HL-60 (cell line): ENCODE results near the gene COCH.
"Not testable (repeated sequence)": the region's sequence is repeated elsewhere in the genome, so short reads cannot be mapped to it uniquely, and the experiment has no call there.

ENCODE experiments used
- DNase-seq, 2 experiments: peaks; one replicate each; pipeline ENCODE4 v3.0.0-alpha.2; 2010 to 2020; ENCODE audit warnings: low read depth in 1 of 2, low spot score in 1 of 2
- H3K27ac ChIP-seq: fragments of 250-450 bp; sonication (Bioruptor Pico); replicated peaks from 2 replicates; pipeline ENCODE4 v1.5.1; 2020; ENCODE audit warnings: mild to moderate bottlenecking, moderate library complexity
- H3K27me3 ChIP-seq: fragments of 250-450 bp; sonication (Bioruptor Pico); 2 replicates; pipeline ENCODE4 v1.5.1; 2021; ENCODE audit warnings: mild to moderate bottlenecking, moderate library complexity; ENCODE audit not compliant: insufficient read depth, poor library complexity, severe bottlenecking
- H3K4me3 ChIP-seq: replicated peaks from 2 replicates; pipeline ENCODE4 v1.5.1; 2011; ENCODE audit warnings: mild to moderate bottlenecking, control low read depth, low read length; ENCODE audit not compliant: insufficient read depth
- GABPA ChIP-seq: IDR thresholded peaks from 2 replicates; pipeline ENCODE4 v1.6.1; 2012; ENCODE audit warnings: low read depth
- POLR2AphosphoS5 ChIP-seq: IDR thresholded peaks from 2 replicates; pipeline ENCODE4 v1.6.1; 2012; ENCODE audit warnings: low read depth
- SPI1 ChIP-seq: IDR thresholded peaks from 2 replicates; pipeline ENCODE4 v1.6.1; 2012; ENCODE audit warnings: low read depth, mild to moderate bottlenecking, borderline replicate concordance
- TF ChIP-seq, protein P1 (sequence below): IDR thresholded peaks from one replicate; pipeline ENCODE4 v1.5.1; 2011; ENCODE audit warnings: low read length, control low read depth, inconsistent platforms; ENCODE audit not compliant: insufficient read depth
- TF ChIP-seq, protein P2 (sequence below): IDR thresholded peaks from 2 replicates; pipeline ENCODE4 v1.6.1; 2012; ENCODE audit warnings: low read depth; ENCODE audit not compliant: insufficient replicate concordance

COCH gene

DNA sequence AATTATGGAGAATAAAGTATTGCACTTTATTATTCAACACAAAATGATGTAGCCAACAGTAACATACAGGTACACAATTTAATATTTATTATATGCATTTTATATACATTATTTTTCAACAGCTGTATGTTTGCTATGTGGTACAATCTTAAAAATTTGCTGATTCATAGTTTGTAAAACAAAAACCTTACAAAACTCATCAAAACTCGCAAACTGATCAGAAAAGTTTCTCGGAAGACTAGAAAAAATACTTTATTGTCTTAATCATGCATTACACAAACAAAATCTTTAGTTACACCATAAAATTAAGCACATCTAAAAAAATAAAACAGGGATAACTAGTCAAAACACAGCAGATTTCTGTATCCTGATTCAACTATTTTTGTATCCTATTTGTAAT is 19.5 kb downstream of the COCH start:
- no peak overlapping the region for H3K27ac ChIP-seq
- DNase-seq, result no peak
- H3K4me3 ChIP-seq, result no peak overlapping the region
- H3K27me3 ChIP-seq, result no peaks in the 10 kb centered on the region
- TF ChIP-seq POLR2AphosphoS5, result no peak
- TF ChIP-seq, protein P1, sequence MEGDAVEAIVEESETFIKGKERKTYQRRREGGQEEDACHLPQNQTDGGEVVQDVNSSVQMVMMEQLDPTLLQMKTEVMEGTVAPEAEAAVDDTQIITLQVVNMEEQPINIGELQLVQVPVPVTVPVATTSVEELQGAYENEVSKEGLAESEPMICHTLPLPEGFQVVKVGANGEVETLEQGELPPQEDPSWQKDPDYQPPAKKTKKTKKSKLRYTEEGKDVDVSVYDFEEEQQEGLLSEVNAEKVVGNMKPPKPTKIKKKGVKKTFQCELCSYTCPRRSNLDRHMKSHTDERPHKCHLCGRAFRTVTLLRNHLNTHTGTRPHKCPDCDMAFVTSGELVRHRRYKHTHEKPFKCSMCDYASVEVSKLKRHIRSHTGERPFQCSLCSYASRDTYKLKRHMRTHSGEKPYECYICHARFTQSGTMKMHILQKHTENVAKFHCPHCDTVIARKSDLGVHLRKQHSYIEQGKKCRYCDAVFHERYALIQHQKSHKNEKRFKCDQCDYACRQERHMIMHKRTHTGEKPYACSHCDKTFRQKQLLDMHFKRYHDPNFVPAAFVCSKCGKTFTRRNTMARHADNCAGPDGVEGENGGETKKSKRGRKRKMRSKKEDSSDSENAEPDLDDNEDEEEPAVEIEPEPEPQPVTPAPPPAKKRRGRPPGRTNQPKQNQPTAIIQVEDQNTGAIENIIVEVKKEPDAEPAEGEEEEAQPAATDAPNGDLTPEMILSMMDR, result no peak
- no peak for TF ChIP-seq SPI1
- TF ChIP-seq, protein P2, sequence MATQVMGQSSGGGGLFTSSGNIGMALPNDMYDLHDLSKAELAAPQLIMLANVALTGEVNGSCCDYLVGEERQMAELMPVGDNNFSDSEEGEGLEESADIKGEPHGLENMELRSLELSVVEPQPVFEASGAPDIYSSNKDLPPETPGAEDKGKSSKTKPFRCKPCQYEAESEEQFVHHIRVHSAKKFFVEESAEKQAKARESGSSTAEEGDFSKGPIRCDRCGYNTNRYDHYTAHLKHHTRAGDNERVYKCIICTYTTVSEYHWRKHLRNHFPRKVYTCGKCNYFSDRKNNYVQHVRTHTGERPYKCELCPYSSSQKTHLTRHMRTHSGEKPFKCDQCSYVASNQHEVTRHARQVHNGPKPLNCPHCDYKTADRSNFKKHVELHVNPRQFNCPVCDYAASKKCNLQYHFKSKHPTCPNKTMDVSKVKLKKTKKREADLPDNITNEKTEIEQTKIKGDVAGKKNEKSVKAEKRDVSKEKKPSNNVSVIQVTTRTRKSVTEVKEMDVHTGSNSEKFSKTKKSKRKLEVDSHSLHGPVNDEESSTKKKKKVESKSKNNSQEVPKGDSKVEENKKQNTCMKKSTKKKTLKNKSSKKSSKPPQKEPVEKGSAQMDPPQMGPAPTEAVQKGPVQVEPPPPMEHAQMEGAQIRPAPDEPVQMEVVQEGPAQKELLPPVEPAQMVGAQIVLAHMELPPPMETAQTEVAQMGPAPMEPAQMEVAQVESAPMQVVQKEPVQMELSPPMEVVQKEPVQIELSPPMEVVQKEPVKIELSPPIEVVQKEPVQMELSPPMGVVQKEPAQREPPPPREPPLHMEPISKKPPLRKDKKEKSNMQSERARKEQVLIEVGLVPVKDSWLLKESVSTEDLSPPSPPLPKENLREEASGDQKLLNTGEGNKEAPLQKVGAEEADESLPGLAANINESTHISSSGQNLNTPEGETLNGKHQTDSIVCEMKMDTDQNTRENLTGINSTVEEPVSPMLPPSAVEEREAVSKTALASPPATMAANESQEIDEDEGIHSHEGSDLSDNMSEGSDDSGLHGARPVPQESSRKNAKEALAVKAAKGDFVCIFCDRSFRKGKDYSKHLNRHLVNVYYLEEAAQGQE, result no peak
- no peak for TF ChIP-seq GABPA

DNA sequence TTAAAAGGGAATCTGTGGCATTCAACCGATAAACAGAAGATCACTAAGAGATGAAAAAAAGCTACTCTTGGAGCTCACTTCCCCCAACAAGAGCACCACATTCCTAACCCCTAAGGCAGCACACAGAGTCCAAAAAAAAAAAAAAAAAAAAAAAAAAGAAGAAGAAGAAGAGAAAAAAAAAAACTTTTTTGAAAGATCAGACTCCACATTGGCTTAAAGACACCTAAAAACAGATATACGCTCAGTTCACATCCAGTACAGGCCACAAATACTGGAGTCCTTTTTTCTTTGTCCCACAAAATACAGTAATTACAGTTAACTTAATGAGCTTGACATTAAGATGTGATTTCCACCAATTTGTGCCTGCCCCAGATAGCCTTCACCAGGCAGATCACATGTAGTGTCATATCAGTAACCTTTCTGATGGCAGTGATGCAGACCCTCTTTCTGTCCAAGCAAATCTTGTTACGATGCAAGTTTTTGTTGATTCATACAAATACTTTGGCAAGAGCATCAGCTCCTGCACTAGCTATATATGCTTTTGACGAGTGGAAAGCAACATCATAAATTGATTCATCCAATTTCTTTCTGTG is 20.7 kb downstream of the COCH start:
- TF ChIP-seq POLR2AphosphoS5, result no peak
- TF ChIP-seq, protein P1, result no peak
- TF ChIP-seq, protein P2, result no peak
- no peak for TF ChIP-seq GABPA
- no peak for TF ChIP-seq SPI1
- no peak for DNase-seq

DNA sequence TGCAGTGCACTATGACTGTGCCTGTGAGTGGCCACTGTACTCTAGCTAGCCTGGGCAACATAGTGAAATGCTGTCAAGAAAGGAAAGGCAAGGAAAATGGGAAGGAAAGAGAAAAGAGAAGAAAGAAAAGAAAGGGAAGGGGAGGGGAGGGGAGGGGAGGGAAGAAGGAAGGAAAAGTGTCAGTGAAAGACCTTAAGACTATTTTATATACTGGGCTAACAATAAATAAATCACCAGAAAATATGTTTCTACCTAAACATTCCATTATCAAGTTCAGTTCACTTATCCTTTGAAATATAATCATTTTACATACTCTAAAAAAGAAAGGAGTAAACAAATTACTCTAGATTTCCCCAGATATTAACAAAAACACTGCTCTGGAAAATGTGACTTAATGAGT is 22.1 kb downstream of the COCH start:
- Histone ChIP-seq H3K27ac (no peak overlapping the region), H3K4me3 (no peak overlapping the region), H3K27me3 (no peaks in the 10 kb centered on the region)
- TF ChIP-seq GABPA (no peak), SPI1 (no peak), POLR2AphosphoS5 (no peak)
- TF ChIP-seq, protein P2, result no peak
- TF ChIP-seq, protein P1, result no peak
- no peak for DNase-seq

More for the DNA sequence above, 20.7 kb downstream of the COCH start:
- Histone ChIP-seq H3K27ac (no peak overlapping the region), H3K4me3 (no peak overlapping the region), H3K27me3 (no peaks in the 10 kb centered on the region)

DNA sequence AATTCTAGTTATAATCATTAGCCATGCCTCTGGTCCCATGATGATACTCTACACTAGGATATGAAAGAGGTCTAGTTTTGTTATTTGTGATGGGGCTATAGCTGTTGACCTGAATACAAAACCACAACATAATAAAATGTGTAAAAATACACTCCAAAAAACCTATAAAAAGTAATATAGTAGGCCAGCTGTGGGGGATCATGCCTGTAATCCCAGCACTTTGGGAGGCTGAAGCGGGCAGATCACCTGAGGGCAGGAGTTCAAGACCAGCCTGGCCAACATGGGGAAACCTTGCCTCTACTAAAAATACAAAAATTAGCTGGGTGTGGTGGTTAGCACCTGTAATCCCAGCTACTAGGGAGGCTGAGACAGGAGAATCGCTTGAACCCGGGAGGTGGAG is 22.8 kb downstream of the COCH start:
- not testable (repeated sequence) for H3K4me3 ChIP-seq, H3K27me3 ChIP-seq, DNase-seq, H3K27ac ChIP-seq
